Ovary (tissue), 9 donors: Measurements from ENCODE around the gene BDH2. TPM values are rescaled to one million over a fixed set of nuclear protein-coding genes. Genes with fewer than 3 reads are reported as not detected.

Experiments used
- DNase-seq, 5 donors: peaks; one replicate each; pipeline ENCODE4 v3.0.0-alpha.2; 2019 to 2020
- H3K27ac ChIP-seq, 2 donors: fragments of 200-600 bp; one replicate each; pipeline versions ENCODE4 v1.5.1 to v1.8.0; 2019 to 2022
- H3K27me3 ChIP-seq: fragments of 200-600 bp; one replicate; pipeline ENCODE4 v1.8.0; 2022
- H3K36me3 ChIP-seq: fragments of 200-600 bp; sonication (generic); one replicate; pipeline ENCODE4 v1.5.1; 2019
- H3K4me1 ChIP-seq: one replicate; pipeline ENCODE4 v1.8.1; 2013; ENCODE audit warnings: mild to moderate bottlenecking, moderate library complexity; ENCODE audit not compliant: insufficient read depth
- H3K4me3 ChIP-seq: fragments of 200-600 bp; sonication (generic); one replicate; pipeline ENCODE4 v1.5.1; 2017
- H3K9me3 ChIP-seq, 2 donors: fragments of 200-600 bp in 1 of 2; sonication (generic) in 1 of 2; one replicate each; pipeline versions ENCODE4 v1.5.1 to v1.8.1; 2013 to 2019; ENCODE audit warnings: mild to moderate bottlenecking in 1 of 2, moderate library complexity in 1 of 2
- EP300 ChIP-seq: sonication (generic); formaldehyde crosslinking; IDR thresholded peaks from one replicate; pipeline ENCODE4 v1.6.1; 2017; ENCODE audit warnings: antibody characterized with exemption
- POLR2A ChIP-seq: fragments of 450-650 bp; IDR thresholded peaks from one replicate; pipeline ENCODE4 v1.6.1; 2017; ENCODE audit warnings: antibody characterized with exemption, mild to moderate bottlenecking, moderate library complexity
- WGBS, 3 donors: extraction: QIAGEN DNeasy Blood & Tissue Kit in 1 of 3; methylation state at CpG; one replicate each; pipeline versions ENCODE4 v1.1.5 to v1.1.7; 2013 to 2017; 5-methylcytosine and 5-hydroxymethylcytosine counted together
- intact Hi-C, 4 donors: fragments of 100-400 bp; cut with DNase I; formaldehyde crosslinking; loops; one replicate each; pipeline versions ENCODE4 v1.11.0 to v1.15.1; 2022 to 2023
- polyA plus RNA-seq, 2 donors: library from polyadenylated mRNA; stranded (reverse); fragments of 200-250 nt in 1 of 2; fragments of 350-450 nt in 1 of 2; fragmentation: Illumina TruSeq in 1 of 2; extraction: RNeasy Lipid Tissue Mini Kit (QIAGEN cat#74804) in 1 of 2; gene quantifications; one replicate each; pipeline ENCODE4 v1.2.3, GENCODE V29; 2013 to 2014
- total RNA-seq, 7 donors: library from RNA; depleted of rRNA in 2 of 7; stranded (reverse); fragments of >200 nt in 2 of 7; fragmentation: NEBNext Ultra II Directional in 3 of 7; extraction: Animal tissue kit (Norgen Biotek cat#: 25700) in 3 of 7; gene quantifications; one replicate each; pipeline versions ENCODE4 v1.1.0 to v1.2.4, GENCODE V29; 2016 to 2023
- TF ChIP-seq, protein P1 (sequence below), 3 donors: fragments of 450-650 bp in 2 of 3; fragments of 200-600 bp in 1 of 3; IDR thresholded peaks; one replicate each; pipeline versions ENCODE4 v1.5.1 to v1.8.0; 2016 to 2022; ENCODE audit warnings: antibody characterized with exemption in 3 of 3, mild to moderate bottlenecking in 1 of 3
- donor health status: DM: no; HTN: no; CAD: no; lungs with moderate emphysema.
- donor health status: DM: no; HTN: no; CAD: no.
- donor health status: Bipolar disorder and iron deficiency.
- donor health status: DM: yes; HTN: yes; CAD: no.
- donor health status: DM: no; HTN: no; CAD: no.
- donor health status: DM: yes; HTN: yes; CAD: no.

The BDH2 gene
- total and polyA plus RNA-seq, 9 donors = 42.2 to 92.6 (median 77.0) TPM

DNA sequence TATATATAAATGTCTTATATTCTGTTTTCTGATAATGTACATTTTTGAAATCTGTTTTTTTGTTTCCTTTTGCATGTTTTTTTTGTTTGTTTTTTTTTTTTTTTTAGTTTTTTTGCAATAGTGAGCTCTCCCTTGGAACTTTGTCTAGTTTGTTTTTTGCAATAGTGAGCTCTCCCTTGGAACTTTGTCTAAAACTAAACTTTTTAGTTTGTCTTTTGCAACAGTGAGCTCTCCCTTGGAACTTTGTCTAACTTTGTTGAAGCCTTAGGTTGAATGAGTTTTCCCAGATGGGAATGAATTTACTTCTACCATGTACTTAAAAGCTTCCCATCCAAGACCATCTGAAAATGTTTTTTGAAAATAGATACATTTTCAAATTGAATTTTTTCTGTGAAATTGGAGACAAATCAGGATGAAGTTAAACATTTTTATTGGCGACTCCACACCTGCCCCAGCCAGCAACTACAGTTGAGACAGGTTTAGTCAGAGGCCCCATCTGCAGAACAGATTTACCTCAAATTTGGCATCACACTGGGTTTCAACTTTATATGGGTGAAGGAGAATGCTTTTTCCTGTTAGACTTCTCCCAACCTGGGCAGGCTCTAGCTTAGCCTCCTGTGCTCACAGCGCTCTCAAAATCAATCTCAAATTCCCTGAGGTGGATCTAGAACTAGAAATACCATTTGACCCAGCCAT is 39.0 kb downstream of the BDH2 start:
- DNase-seq = no peak
- Histone ChIP-seq H3K4me1 (no peaks in the 10 kb centered on the region), H3K27me3 (no peaks in the 10 kb centered on the region), H3K27ac (no peak overlapping the region), H3K4me3 (no peak overlapping the region), H3K9me3 (no peaks in the 10 kb centered on the region), H3K36me3 (no peaks in the 10 kb centered on the region)
- intact Hi-C loops = no loop called here
- TF ChIP-seq, protein P1, sequence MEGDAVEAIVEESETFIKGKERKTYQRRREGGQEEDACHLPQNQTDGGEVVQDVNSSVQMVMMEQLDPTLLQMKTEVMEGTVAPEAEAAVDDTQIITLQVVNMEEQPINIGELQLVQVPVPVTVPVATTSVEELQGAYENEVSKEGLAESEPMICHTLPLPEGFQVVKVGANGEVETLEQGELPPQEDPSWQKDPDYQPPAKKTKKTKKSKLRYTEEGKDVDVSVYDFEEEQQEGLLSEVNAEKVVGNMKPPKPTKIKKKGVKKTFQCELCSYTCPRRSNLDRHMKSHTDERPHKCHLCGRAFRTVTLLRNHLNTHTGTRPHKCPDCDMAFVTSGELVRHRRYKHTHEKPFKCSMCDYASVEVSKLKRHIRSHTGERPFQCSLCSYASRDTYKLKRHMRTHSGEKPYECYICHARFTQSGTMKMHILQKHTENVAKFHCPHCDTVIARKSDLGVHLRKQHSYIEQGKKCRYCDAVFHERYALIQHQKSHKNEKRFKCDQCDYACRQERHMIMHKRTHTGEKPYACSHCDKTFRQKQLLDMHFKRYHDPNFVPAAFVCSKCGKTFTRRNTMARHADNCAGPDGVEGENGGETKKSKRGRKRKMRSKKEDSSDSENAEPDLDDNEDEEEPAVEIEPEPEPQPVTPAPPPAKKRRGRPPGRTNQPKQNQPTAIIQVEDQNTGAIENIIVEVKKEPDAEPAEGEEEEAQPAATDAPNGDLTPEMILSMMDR (IDR thresholded peaks at IDR 0.05) = no peak
- TF ChIP-seq EP300 (no peak), POLR2A (no peak)
- WGBS, 3 donors = 96 to 98% (median 97%) methylated on average over 2 of the region's 2 CpGs

DNA sequence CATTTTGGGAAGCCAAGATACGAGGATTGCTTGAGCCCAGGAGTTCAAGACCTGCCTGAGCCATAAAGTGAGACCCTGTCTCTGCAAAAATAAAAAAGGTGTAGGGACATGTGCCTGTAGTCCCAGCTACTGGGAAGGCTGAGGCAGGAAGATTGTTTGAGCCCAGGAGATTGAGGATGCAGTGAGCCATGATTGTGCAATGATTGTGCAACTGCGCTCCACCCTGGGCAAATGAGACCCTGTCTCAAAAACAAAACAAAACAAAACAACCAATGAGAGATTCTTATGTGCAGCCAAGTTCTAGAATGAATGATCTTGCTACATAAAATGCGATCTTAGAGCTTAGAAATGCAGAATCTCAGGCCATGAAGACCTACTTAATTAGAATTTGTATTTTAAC is 45.6 kb downstream of the BDH2 start:
- intact Hi-C loops = no loop called here
- TF ChIP-seq POLR2A (no peak), EP300 (no peak)
- TF ChIP-seq, protein P1 (IDR thresholded peaks at IDR 0.05) = no peak
- WGBS, 3 donors = 94 to 99% (median 97%) methylated on average over 3 of the region's 3 CpGs
- no peaks in the 10 kb centered on the region for H3K9me3 ChIP-seq
- H3K27me3 ChIP-seq = no peaks in the 10 kb centered on the region
- H3K36me3 ChIP-seq = no peaks in the 10 kb centered on the region
- H3K4me1 ChIP-seq = no peaks in the 10 kb centered on the region
- DNase-seq = peak in 1 of 5 donors; percentile 56
- no peak overlapping the region for H3K4me3 ChIP-seq
- no peak overlapping the region for H3K27ac ChIP-seq

- Histone ChIP-seq H3K4me3 (no peak overlapping the region), H3K36me3 (no peaks in the 10 kb centered on the region), H3K27me3 (no peaks in the 10 kb centered on the region), H3K27ac (no peak overlapping the region), H3K9me3 (no peaks in the 10 kb centered on the region), H3K4me1 (no peaks in the 10 kb centered on the region)
- intact Hi-C loops = no loop called here
- TF ChIP-seq, protein P1 (IDR thresholded peaks at IDR 0.05) = no peak
- TF ChIP-seq POLR2A (no peak), EP300 (no peak)
- no peak for DNase-seq
- WGBS, 3 donors = 79 to 88% (median 84%) methylated on average over 3 of the region's 3 CpGs
These were observed 46.9 kb downstream of the BDH2 start for GRCh38 chr4:103052779-103053178.

DNA sequence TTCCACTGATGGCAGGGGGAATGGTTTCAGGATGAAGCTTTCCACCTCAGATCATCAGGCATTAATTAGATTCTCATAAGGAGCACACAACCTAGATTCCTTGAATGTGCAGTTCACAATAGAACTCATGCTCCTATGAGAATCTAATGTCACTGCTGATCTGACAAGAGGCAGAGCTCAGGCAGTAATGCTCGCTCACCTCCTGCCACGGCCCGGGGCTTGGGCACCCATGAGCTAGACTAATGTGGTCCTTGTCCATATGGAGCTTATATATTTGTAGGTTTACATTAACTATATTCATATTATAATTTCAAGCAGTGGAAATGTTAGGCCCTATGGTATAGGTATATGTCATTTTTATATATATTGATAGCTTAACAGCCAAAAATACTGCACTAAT is 47.5 kb downstream of the BDH2 start:
- H3K4me1 ChIP-seq = no peaks in the 10 kb centered on the region
- H3K36me3 ChIP-seq = no peaks in the 10 kb centered on the region
- H3K4me3 ChIP-seq = no peak overlapping the region
- WGBS, 3 donors = 93 to 99% (median 98%) methylated on average over 3 of the region's 3 CpGs
- TF ChIP-seq POLR2A (no peak), EP300 (no peak)
- TF ChIP-seq, protein P1 (IDR thresholded peaks at IDR 0.05) = no peak
- H3K9me3 ChIP-seq = no peaks in the 10 kb centered on the region
- H3K27me3 ChIP-seq = no peaks in the 10 kb centered on the region
- no peak for DNase-seq
- H3K27ac ChIP-seq = no peak overlapping the region
- intact Hi-C loops = no loop called here
